GM18861 (cell line): ENCODE measurements around the gene GTF2H2C.
"Not testable (repeated sequence)": the region's sequence is repeated elsewhere in the genome, so short reads cannot be mapped to it uniquely, and the experiment has no call there.

Experiments
- ATAC-seq: cut with Tn5 transposase; IDR thresholded peaks from one replicate; pipeline ENCODE4 v1.9.1; 2021; ENCODE audit not compliant: unreplicated experiment

The GTF2H2C gene

GRCh38 chr5:69560587-69561431 is 818 bp downstream of the GTF2H2C start:
- not testable (repeated sequence) for ATAC-seq

DNA sequence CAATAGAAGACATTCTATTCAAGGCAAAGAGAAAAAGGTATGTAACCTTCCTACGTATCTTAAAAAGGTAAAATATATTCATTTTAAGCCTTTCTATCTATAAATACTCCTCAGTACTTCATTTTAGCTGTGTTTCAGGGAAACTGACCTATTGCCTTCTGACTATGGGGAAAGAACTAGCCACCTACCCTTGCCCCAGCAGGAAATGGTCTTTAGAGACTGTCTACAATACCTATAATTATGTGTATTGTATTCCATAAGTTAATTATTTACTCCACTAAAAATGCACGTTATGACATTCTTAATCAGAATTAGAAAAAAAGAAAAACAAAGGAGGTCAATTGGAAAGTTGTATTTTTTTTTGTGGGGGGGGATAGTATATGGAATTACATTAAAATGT is 6.2 kb downstream of the GTF2H2C start:
- not testable (repeated sequence) for ATAC-seq

- ATAC-seq = not testable (repeated sequence)
Observed at GRCh38 chr5:69568072-69568471, 8.1 kb downstream of the GTF2H2C start.

- ATAC-seq = not testable (repeated sequence)
Observed at GRCh38 chr5:69583356-69583755, 23.4 kb downstream of the GTF2H2C start.

GRCh38 chr5:69596114-69596840 is 36.3 kb downstream of the GTF2H2C start:
- ATAC-seq = not testable (repeated sequence)

- peak; percentile 98 for ATAC-seq
Observed at GRCh38 chr5:69601947-69602346, 42.0 kb downstream of the GTF2H2C start.

DNA sequence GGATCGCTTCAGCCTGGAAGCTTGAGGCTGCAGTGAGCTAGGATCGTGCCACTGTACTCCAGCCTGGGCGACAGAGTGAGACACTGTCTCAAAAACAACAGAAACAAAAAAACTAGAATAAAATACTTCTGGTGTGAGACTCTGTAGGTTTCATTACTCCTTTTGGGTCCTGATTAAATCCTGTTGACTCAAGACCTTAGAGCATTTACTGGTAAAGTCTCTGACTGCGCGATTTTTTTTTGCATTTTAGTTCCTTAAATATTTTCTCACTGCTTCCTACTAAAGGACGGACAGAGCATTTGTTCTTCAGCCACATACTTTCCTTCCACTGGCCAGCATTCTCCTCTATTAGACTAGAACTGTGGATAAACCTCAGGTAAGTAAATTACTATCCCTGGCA is 46.8 kb downstream of the GTF2H2C start:
- not testable (repeated sequence) for ATAC-seq

GRCh38 chr5:69607750-69608149 is 47.8 kb downstream of the GTF2H2C start:
- not testable (repeated sequence) for ATAC-seq

GRCh38 chr5:69608861-69609496 is 49.0 kb downstream of the GTF2H2C start:
- ATAC-seq = not testable (repeated sequence)

DNA sequence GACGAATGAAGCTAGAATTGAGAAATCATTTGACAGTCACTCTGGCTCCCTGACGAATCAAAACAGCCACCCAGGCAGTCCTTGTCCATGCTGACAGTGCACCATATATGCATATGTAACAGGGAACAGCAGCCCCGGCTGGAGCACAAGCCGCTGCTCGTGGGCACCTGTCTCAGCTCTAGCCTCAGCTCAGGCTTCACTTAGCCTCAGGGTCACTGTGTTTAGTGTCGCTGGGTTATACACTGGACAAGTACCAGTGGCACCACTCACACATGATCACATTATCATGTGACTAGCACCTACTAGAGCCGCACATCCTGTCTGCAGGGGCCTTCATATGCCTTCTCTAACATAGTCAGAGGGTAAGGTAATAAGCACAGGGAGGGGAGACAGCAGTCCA is 54.9 kb downstream of the GTF2H2C start:
- ATAC-seq = not testable (repeated sequence)

DNA sequence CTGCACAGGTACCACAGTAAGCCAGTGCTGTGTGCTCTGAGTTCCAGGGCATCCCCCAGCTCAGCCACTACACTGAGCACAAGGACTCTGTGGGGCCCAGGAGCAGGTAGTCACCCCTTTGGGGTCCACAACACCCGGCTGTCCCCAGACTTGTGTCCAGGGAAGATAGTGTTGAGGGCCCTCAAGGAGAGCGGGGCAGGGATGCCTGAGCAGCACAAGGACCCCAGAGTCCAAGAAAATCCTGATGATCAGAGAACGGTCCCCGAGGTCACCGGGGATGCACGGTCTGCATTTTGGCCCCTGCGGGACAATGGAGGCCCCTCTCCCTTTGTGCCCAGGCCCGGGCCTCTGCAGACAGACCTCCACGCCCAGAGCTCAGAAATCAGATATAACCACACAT is 71.9 kb downstream of the GTF2H2C start:
- ATAC-seq = not testable (repeated sequence)
